ENCODE data around the gene ERBB4. TPM values are rescaled to one million over a fixed set of nuclear protein-coding genes. Genes with fewer than 3 reads are reported as not detected.

ERBB4 gene
- total RNA-seq, 2 experiments from 2014 or later = not detected

- Mint-ChIP-seq H3K4me1 (ENCODE audit: low read depth) (no peaks in the 10 kb centered on the region), H3K4me3 (no peak overlapping the region), H3K9me3 (no peaks in the 10 kb centered on the region), H3K27ac (no peak overlapping the region), H3K27me3 (no peaks in the 10 kb centered on the region), H3K36me3 (ENCODE audit: low read depth) (no peaks in the 10 kb centered on the region)
- ATAC-seq (ENCODE audit: poor library complexity) = no peak
- intact Hi-C loops (cut with DNase I, micrococcal nuclease) = no loop called here
- Histone ChIP-seq H3K9me3 (ENCODE audit: control insufficient read depth in 1 of 2, insufficient read depth in 1 of 2, low read length in 2 of 2) (peaks cover 0 to 3% of the 10 kb centered on the region in 2 experiments), H3K27ac (ENCODE audit: low read depth in 1 of 2, low read length in 2 of 2) (no peak overlapping the region), H3K4me3 (ENCODE audit: low read length) (no peak overlapping the region), H3K36me3 (ENCODE audit: insufficient read depth, low read length) (no peaks in the 10 kb centered on the region), H3K27me3 (ENCODE audit: control insufficient read depth in 1 of 2, insufficient read depth in 2 of 2, low read length in 2 of 2) (no peaks in the 10 kb centered on the region), H3K4me1 (ENCODE audit: insufficient read depth, low read length) (no peaks in the 10 kb centered on the region)
- TF ChIP-seq, protein P1, sequence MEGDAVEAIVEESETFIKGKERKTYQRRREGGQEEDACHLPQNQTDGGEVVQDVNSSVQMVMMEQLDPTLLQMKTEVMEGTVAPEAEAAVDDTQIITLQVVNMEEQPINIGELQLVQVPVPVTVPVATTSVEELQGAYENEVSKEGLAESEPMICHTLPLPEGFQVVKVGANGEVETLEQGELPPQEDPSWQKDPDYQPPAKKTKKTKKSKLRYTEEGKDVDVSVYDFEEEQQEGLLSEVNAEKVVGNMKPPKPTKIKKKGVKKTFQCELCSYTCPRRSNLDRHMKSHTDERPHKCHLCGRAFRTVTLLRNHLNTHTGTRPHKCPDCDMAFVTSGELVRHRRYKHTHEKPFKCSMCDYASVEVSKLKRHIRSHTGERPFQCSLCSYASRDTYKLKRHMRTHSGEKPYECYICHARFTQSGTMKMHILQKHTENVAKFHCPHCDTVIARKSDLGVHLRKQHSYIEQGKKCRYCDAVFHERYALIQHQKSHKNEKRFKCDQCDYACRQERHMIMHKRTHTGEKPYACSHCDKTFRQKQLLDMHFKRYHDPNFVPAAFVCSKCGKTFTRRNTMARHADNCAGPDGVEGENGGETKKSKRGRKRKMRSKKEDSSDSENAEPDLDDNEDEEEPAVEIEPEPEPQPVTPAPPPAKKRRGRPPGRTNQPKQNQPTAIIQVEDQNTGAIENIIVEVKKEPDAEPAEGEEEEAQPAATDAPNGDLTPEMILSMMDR (IDR thresholded peaks at IDR 0.05) = no peak
- ChIA-PET CTCF (no interaction called here), POLR2A (no interaction called here)
- DNase-seq = no peak
These were observed 596.4 kb downstream of the ERBB4 start for GRCh38 chr2:211942153-211942552.

GRCh38 chr2:211941216-211941747 is 597.3 kb downstream of the ERBB4 start:
- no peak overlapping the region for H3K4me3 ChIP-seq (ENCODE audit: low read length)
- no peaks in the 10 kb centered on the region for H3K36me3 ChIP-seq (ENCODE audit: insufficient read depth, low read length)
- H3K27ac ChIP-seq (ENCODE audit: low read depth in 1 of 2, low read length in 2 of 2) = no peak overlapping the region
- H3K9me3 ChIP-seq (ENCODE audit: control insufficient read depth in 1 of 2, insufficient read depth in 1 of 2, low read length in 2 of 2) = peaks cover 0 to 3% of the 10 kb centered on the region in 2 experiments
- Mint-ChIP-seq H3K27me3 (no peaks in the 10 kb centered on the region), H3K36me3 (ENCODE audit: low read depth) (no peaks in the 10 kb centered on the region), H3K27ac (no peak overlapping the region), H3K4me1 (ENCODE audit: low read depth) (no peaks in the 10 kb centered on the region), H3K9me3 (no peaks in the 10 kb centered on the region), H3K4me3 (no peak overlapping the region)
- ChIA-PET CTCF (no interaction called here), POLR2A (no interaction called here)
- TF ChIP-seq, protein P1 (IDR thresholded peaks at IDR 0.05) = no peak
- no peak for DNase-seq
- intact Hi-C loops (cut with DNase I, micrococcal nuclease) = no loop called here
- no peaks in the 10 kb centered on the region for H3K27me3 ChIP-seq (ENCODE audit: control insufficient read depth in 1 of 2, insufficient read depth in 2 of 2, low read length in 2 of 2)
- no peaks in the 10 kb centered on the region for H3K4me1 ChIP-seq (ENCODE audit: insufficient read depth, low read length)
- no peak for ATAC-seq (ENCODE audit: poor library complexity)

- TF ChIP-seq, protein P1 (IDR thresholded peaks at IDR 0.05) = no peak
- POLR2A ChIA-PET = no interaction called here
- Histone ChIP-seq H3K4me3 (ENCODE audit: low read length) (no peak overlapping the region), H3K4me1 (ENCODE audit: insufficient read depth, low read length) (no peaks in the 10 kb centered on the region), H3K9me3 (ENCODE audit: control insufficient read depth in 1 of 2, insufficient read depth in 1 of 2, low read length in 2 of 2) (peaks cover 0 to 3% of the 10 kb centered on the region in 2 experiments), H3K36me3 (ENCODE audit: insufficient read depth, low read length) (no peaks in the 10 kb centered on the region), H3K27me3 (ENCODE audit: control insufficient read depth in 1 of 2, insufficient read depth in 2 of 2, low read length in 2 of 2) (no peaks in the 10 kb centered on the region), H3K27ac (ENCODE audit: low read depth in 1 of 2, low read length in 2 of 2) (no peak overlapping the region)
- H3K27me3 Mint-ChIP-seq = no peaks in the 10 kb centered on the region
- no peak overlapping the region for H3K27ac Mint-ChIP-seq
- no peak overlapping the region for H3K4me3 Mint-ChIP-seq
- CTCF ChIA-PET = no interaction called here
- no peaks in the 10 kb centered on the region for H3K36me3 Mint-ChIP-seq (ENCODE audit: low read depth)
- ATAC-seq (ENCODE audit: poor library complexity) (no peak), DNase-seq (no peak)
- intact Hi-C loops (cut with DNase I, micrococcal nuclease) = no loop called here
- H3K9me3 Mint-ChIP-seq = no peaks in the 10 kb centered on the region
- no peaks in the 10 kb centered on the region for H3K4me1 Mint-ChIP-seq (ENCODE audit: low read depth)
These were observed 599.4 kb downstream of the ERBB4 start for GRCh38 chr2:211939177-211939576.

Data from CD4-positive, alpha-beta T cell (primary cell).